Measurements from ENCODE around the gene DDX10.
"Not testable (repeated sequence)": the region's sequence is repeated elsewhere in the genome, so short reads cannot be mapped to it uniquely, and the experiment has no call there.

The DDX10 gene

DNA sequence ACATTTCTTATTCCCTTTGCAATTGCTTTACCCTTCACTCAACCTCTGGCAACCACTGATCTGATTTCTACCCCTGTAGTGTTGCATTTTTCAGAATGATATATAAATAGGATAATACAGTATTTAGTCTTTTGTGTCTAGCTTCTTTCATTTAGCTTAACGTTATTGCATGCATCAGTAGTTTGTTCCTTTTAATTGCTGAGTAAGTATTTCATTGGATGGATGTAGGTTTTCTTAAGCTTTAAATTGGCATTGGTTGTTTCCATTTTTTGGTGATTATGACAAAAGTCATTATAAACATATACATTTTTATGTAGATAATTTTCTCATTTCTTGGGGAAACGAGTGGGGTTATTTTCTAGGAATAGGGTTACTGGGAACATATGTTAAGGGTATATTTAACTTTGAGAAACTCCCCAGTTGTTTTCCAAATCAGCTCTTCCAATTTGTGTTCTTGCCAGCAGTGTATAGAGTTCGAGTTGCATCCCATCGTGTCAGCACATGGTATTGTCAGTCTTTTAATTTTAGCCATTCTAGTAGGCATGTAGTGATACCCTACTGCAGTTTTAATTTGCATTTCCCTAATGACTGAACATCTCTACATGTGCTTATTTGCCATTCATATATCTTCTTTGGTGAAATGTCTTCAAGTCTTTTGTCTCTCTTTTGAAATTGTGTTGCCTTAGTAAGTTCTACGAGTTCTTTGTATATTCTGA lies 60.3 kb downstream of the DDX10 start:
- DNase-seq, result no peak

GRCh38 chr11:108726077-108726800 lies 61.4 kb downstream of the DDX10 start:
- no peak for DNase-seq

- DNase-seq, result no peak
Measured at GRCh38 chr11:108727665-108728064, 62.8 kb downstream of the DDX10 start.

DNA sequence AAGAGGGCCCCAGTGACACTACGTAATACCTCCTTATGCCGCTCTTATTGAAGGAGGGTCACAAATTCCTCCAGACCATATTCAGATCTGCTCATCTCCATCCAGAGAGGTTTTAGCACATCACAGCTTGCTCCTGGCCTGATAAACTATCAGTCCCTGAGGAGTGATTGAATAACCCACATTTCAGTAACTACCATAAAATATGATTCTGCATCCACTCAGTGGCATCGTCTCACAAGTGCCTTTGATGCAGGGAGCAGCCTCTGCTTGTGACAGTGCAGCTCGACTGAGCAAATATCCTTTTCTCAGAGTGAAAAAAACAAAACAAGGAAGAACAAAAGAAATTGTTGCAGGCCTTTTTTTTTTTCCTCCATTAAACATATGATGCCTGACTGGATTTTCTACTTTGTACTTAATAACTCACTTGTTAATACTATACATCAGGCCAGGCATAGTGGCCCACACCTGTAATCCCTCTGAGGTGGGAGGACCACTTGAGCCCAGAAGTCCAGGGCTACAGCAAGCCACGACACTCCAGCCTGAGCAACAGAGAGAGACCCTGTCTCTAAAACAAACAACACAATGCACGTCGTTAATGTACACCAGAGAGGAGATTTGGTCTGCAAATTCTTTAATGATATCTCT lies 64.5 kb downstream of the DDX10 start:
- DNase-seq, result no peak

DNA sequence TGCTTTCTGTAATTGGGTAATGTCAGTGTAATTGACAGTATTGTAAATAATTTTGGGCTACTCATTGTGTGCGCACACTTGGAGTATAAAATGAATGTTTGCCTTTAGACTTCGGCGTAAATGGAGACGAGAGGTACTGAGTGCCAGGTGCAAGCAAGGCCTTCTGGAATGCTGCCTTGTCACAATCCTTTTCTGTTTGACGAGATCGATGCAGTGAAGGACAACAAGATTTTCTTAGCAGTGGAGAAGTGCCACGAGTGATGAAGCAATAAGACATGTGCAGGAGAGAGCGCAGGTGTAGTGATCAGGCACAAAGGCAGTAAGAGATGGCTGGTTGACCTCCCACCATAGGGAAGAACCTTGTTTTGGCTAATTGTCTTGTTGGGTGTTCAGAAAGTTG lies 67.5 kb downstream of the DDX10 start:
- no peak for DNase-seq

- no peak for DNase-seq
Measured at GRCh38 chr11:108733479-108734116, 68.7 kb downstream of the DDX10 start.

DNA sequence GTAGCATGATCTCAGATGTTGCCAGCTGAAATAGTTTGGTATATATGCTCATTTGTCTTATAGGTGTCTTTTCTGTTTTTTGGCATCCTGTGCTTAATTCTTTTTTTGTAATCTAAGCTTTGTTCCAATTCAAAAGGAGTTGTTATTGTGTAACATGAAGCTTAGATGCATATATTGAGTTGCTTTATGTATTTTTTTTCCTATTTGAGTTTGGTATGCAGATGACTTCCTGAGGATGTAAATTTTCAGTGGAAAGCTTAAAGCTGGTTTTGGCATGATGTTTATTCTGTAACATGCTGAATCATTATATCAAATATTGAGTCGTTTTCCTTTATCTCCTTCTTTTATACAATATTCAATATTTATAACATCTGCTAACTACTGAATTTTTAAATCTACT lies 69.4 kb downstream of the DDX10 start:
- DNase-seq, result no peak

DNA sequence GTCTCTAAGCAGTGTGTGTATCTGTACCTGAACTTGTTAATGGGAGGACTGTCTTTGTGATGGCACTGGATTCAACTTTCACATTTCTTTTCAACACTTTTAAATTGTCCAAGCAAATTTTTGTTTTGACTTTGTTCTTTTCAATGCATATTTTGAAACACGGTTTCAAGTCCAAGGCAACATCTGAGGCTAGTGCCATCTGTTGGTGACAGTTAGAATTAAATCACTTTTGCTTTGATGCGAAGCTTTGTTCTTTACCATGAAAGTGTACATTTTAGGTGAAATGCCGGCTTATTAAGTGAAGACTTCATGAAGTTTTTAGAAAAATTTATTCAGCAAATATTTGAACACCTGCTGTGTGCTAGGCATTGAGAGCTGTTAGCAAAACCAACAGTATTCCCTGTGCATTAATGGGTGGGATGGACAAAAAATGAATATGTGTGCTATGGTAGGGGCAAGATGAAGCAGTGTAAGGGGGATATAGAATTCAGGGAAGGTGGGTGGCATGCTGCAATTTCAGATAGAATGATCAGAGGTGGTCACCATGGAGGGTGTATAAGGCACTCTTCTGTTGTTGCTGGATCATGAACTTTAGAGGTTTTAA lies 70.2 kb downstream of the DDX10 start:
- DNase-seq, result no peak

DNA sequence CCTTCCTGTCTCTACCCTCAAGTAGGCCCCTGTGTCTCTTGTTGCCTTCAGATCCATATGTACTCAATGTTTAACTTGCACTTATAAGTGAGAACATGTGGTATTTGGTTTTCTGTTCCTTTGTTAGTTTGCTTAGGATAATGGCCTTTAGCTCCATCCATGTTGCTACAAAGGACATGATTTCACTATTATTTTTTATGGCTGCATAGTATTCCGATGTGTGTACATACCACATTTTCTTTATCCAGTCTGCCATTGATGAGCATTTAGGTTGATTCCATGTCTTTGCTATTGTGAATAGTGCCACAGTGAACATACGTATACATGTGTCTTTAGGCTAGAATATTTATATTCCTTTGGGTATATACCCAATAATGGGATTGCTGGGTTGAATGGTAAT lies 75.3 kb downstream of the DDX10 start:
- DNase-seq, result not testable (repeated sequence)

GRCh38 chr11:108743851-108744250 lies 79.0 kb downstream of the DDX10 start:
- DNase-seq, result no peak

DNA sequence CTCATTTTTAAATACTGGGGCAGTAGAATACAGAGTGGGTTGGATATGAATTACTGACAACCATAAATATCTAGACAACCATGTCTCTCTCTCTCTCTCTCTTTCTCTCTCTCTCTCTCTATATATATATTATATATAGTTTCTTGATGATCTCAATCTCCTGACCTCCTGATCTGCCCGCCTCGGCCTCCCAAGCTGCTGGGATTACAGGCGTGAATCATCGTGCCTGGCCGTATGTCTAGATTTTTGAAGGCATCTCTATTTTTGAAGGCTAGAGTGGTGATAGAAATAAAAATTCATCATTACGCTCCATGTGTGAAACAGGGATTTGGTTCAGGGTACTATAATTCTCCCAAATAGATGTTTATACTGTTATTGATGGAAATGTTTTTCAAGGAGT lies 84.1 kb downstream of the DDX10 start:
- DNase-seq, result no peak

GRCh38 chr11:108751444-108751843 lies 86.6 kb downstream of the DDX10 start:
- DNase-seq, result no peak

- no peak for DNase-seq
Measured at GRCh38 chr11:108752297-108752751, 87.5 kb downstream of the DDX10 start.

GRCh38 chr11:108754901-108755625 lies 90.2 kb downstream of the DDX10 start:
- peak in 1 of 2 experiments; percentile 29 for DNase-seq

DNA sequence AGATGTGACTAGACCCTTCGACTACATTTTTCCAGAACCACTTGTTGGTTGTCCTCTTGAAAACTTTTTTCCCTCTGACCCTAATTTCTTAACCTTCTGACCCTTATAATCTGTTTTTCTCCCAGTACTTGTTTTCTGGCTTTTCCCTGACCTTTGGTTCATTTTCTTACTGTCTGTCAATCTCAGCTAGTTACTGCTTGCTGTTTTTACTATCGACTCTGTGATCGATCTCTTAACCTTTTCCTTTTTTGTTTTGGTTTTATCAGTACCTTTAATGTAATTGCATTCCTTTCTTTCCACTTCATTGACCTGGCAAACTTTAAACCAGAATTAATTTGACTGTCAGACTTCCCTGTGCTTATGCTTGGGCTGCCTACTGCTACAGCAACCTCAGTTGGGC lies 92.8 kb downstream of the DDX10 start:
- no peak for DNase-seq

GRCh38 chr11:108758458-108758857 lies 93.6 kb downstream of the DDX10 start:
- DNase-seq, result peak in 1 of 2 experiments; percentile 46

GRCh38 chr11:108766596-108767173 lies 101.8 kb downstream of the DDX10 start:
- DNase-seq, result no peak

DNA sequence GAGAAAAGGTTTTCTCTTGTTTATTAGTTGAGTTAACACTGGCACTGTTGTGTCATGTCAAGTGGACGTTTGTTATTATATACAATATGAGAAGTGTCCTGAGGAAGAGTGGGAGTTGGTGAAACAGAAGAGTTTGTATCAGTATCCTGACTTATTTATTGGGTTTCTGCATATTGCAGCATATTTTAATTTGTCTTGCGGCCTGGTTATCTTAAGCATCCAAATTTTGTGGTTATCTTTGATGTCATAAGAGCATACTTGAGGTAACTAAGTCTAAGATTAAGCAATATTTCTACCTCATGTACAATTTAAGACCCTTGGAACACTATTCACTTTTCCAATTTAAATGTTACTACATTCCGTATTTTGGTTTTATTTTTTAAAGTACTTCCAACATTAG lies 103.5 kb downstream of the DDX10 start:
- no peak for DNase-seq

GRCh38 chr11:108768964-108769363 lies 104.1 kb downstream of the DDX10 start:
- no peak for DNase-seq

- DNase-seq, result no peak
Measured at GRCh38 chr11:108774037-108774730, 109.3 kb downstream of the DDX10 start.

DNA sequence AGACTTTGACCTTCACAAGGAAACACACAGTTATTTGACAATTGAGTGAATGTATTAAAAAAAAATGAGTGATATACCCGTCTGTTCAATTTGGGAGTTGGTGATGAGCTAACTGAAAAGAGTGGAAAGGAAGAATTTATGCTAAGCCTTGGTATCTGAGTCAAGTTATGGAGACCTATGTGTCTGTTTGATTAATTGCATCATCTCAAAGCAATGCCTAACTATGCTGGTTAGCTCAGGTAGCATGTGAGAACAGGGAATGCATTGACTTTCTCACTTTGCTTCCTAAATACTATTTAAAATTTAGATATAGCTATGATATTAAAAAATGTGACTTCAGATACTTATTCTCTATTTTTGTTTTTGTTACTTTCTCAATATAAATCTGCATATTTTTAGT lies 110.5 kb downstream of the DDX10 start:
- no peak for DNase-seq

All from NCI-H446 (cell line).